Activated CD4-positive, alpha-beta T cell treated with anti-CD3 and anti-CD28 coated beads, Interleukin-10, Interleukin-2, amounts not matched to agents 100 ng/mL and 50 ng/mL, durations not matched to agents 16 hours and 8 hours (primary cell): ENCODE results near the gene GPR161.
"Not testable (repeated sequence)": the region's sequence is repeated elsewhere in the genome, so short reads cannot be mapped to it uniquely, and the experiment has no call there.

ENCODE experiments used
- DNase-seq: peaks from one replicate; pipeline ENCODE4 v3.0.0-alpha.2; 2020

GPR161 gene

DNA sequence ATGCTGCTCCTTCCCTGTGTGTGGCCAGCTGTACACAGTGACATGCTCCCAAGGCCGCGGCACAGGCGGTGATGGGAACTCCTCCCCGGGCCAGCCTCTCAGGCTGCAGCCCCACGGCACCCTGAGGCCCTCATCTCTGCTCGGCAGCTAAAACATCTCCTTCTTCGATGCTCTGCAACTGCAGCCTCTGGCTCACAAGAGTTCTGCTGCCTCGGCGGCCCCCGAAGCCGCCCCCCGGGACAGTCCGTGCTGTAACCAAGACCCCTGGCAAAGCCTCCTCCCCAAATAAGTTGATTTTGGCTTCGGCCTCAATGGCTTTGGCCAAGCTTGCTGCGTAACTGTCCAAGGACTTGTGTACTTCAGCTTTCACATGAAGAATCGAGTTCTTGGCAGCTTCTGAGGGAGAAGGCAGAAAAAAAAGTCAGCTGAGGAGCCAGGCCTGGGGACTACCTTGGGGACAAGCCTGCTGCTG is 51.3 kb downstream of the GPR161 start:
- no peak for DNase-seq

DNA sequence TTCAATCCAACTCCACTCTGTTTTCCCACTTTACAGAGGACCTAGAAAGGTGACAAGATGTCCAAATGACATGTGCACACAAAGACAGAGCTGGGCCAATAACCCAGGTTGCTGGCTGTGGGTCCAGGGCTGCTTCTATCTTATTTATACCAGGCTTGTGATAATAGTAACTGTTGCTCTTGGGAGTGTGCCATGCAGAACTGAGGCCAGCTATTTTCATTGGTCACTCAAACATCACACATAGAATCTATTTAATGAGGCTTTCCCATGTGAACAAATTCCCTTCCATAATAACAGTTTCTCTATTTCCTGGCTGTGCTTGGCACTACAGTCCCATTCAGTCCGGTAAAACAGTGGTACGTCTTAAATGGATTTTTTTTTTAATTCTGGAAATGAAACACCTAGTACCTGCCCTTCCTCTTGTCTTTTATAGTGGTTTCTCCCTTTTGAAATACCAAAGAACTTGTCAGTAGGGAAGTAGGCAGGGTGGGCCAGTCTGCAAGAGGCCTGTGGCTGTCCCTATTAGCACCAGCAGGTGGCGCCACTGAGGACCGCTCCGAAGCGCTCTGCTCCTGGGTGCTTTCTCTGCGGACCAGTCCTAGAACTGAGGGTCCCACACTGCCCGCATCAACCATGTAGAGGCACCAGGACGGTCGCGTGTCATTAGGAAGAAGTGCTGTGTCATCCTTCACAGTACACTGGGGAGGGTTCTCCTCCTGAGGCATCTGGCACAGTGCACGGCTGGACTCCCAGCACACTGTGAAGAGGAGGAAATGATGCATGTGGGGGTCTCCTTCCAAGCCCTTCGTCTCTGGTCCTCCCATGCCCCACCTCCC is 52.1 kb downstream of the GPR161 start:
- peak; percentile 68 for DNase-seq

DNA sequence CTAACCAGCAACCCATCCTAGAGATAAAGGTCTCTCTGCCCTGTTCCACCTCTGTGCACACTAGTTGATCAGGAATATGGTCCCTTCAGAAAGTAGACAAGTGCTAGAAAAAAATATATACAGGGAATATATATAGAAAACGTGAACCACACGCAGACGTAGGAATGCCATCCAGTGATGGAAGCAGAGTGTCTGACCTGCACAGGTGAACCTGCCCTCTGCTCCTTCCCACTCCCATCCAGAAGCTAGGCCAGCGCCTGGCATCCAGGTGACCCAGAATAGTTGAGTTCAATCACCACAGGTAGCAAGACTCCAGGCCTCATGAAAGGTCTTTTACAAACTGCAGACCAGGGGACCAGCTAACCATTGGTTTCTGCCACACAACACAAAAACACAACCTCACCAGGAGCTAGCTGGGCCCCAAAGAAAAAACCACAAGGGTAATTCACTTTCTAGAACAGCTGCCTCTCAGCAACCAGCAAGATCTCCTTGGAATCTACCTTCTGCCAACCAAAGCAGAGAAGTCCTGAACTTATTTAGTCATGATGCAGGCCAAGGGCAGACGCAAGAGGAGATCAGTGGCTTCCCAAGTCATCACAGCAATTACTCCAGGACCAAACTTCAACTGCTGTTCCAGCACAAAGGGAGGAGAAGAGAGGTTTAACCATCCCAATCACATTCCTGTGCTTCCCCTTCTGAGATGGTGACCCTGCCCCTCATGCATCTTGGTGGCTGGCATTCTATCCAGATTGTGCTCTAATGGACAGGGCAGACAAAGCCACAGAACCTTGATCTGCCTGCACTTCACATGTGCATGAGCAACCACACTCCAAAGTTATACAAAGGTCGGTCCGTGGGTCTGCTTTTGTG is 53.0 kb downstream of the GPR161 start:
- DNase-seq: no peak

DNA sequence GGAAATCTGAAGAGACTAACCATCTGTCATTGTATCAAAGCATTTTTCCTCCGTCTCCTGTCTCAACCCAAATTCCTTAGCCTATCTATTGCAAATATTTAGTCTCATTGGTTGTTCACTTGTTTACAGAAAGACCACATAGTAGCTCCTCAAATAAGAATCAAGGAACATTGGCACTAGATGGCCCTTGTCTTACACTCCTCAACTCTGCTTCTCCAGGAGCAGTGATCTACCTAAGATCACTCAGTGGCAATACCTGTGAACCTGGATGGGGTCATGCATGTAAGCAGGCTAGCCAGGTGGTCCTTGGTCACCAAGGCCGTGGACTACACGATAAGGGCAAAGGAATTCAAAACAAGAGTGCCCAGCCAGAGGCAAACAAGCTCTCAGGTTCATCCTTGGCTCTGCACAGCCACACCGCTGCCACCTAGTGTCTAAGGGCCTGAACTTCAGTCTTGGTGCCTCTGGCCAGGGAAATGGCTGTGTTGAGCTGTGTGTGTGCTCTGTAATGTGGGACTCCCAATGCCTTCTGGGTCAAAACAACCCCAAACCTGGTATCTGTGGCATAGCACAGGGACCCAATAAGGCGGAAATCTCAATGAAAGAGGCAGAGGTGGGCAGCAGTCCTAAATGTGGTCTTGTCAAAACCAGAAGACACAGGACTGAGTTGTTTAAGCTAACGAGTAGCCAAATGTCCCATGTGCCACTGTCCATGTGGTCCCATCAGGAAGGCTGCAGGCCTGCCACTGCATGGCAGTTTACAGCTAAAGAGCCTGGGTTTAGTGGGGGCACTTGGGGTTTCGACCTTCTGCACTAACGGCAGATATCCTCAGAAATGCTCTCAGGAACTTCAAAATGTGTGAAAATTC is 54.5 kb downstream of the GPR161 start:
- DNase-seq: peak; percentile 77

DNA sequence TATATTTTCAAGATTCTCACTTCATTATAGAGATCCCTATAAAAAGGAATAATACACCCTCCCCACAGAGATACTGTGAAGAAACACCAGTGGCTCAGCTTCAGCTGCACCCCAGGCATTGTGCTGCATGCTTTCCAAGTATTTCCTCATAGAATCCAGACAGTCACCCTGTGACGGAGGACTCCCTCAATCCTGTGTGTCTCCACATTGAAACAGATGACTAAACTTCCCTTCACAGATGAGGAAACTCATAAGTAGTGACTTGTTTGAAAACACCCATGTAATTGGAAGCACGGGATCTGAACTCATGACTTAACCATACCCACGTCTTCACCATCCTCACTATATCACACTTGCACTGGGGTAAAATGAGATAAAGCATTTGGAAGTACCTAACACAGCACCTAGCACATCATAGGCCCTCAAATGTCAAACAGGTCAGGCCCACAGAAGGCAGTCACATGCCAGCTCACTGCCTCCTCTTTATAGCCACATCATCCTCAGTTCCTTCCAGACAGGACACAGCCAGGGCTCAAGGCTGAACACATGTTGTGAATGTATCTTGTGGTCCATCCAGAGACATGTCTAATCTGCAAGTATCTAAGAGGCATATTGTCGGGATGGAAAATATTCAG is 55.2 kb downstream of the GPR161 start:
- DNase-seq: no peak

DNA sequence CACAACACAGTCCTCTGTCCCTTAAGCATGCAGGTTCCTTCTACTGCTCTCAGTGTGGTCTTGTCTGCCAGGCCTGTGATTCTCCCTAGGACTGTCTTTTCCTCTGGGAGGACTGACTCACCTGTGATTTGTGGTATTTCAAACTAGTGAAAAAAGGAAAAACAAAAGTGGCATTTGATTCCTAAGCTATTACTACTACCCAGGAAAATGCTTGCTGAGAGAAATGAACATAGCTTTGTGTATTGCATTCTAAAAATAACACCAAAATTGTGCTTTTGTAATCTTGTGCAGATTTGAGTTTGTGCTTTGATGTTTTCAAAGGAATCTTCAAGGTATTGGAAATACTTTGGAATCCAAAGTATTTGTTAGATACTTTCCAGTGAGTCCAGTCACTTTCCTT is 57.0 kb downstream of the GPR161 start:
- no peak for DNase-seq

DNA sequence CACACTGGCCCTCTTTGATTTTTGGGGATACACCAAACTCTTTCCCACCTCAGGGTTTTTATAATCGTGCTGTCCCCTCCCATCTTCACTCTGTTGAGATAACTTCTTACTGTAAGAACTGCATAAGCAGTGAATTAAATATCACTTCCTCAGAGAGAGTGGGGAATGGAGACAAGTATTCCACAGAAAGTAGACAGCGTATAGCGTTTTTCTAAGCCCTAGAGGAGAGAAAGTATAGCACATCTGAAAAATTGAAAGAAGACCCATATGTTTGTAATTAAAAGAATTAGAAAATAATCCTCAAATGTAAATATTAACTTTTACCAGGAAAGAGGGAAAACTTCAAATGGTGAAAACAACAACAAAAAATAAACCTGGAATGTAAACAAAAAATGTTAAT is 67.3 kb downstream of the GPR161 start:
- DNase-seq: no peak

DNA sequence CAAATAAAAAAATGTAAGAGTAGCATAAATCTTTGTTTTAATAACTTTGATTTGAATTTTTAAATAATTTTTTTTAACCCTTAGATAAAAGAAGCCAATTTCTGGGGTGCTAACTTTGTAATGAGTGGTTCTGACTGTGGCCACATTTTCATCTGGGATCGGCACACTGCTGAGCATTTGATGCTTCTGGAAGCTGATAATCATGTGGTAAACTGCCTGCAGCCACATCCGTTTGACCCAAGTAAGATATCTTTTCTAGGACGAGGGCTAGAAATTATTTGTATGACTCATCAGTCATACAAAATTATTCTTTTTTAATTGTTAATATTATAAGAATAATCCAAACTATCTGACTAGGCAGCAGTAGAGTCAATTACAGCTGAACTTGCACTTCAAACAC is 71.2 kb downstream of the GPR161 start:
- DNase-seq: no peak

DNA sequence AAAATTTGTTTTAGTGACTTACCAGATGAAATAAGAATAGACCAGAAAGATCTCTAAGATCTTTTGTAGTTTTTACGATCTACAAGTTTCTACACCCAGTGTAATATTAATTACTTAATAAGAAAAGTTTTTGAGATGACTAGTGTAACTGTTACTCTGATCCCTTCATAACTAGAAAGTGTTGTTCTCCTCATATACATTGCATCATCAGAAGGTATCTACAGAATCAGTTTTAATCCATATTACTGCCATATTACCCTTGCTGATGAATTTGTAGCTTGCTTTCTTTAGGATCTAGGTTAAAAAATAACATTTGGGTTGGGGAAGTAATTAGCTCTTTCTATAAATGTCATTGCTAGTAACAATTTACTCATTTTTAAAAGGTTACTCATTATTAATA is 72.5 kb downstream of the GPR161 start:
- DNase-seq: no peak

DNA sequence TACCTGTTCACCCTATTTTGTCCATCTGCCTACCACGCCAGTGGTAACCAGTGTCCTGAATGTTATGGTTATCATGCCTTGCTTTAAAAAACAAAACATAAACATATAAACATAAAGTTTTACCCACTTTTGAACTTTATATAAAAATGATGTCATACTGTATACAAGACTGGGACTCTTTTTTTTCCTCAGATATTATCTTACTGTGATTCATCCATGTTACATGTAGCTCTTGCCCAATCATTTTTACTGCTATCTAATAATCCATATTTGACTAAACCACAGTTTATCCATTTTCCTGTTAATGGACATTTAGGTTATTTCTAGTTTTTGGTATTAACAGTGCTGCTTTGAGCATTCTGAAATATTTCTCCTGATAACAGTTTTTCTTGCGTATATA is 78.8 kb downstream of the GPR161 start:
- DNase-seq: no peak

DNA sequence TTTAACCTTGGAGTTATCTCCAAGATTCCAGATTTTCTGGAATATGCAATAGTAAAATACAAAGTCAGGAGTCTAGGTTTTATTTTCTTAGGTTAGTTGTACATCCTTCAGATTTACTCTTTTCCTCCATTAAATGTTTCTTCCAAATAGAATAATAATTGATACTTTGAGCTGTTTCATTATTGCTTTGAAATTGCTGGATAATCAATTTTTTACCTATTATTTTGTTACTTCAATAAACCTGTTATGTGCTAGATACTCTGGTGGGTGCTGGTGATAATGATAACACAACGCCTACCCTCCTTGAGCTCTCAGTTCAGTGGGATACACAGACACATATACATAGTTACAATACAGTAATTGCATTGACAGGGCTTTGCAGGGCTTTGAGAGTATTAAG is 79.4 kb downstream of the GPR161 start:
- DNase-seq: no peak

DNA sequence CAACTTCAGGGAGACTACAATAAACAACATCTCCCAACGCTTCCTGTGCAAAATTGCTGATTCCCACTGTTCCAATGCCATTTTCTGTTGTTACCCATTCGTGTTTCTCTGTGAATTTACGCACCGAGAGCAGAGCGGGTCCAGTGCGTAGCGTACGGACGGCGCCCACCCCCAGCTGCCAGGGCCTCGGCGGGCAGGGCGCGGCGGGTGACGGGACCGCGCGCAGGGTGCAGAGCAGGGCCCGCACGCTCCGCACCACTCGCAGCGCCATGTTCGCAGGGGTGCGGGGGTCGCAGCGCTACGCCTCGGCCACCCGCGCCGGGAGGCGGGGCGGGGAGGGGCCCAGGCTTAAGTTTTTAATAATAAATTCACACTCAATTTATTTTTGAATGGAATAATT is 80.6 kb downstream of the GPR161 start:
- not testable (repeated sequence) for DNase-seq

DNA sequence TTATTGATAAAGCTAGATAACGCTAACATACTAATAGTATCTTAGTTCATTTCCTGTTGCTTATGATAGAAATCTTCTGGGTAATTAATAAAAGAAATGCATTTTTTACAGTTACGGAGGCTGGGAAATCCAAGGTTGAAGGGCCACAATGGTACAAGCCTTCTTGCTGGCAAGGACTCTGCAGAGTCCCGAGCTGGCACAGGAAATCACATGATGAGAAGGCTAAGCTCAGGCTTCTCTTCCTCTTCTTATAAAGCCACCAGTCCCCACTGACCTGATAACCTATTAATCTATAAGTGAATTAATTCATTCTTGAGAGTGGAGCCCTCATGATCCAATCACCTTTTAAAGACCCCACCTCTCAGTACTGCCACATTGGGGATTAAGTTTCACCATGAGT is 82.6 kb downstream of the GPR161 start:
- DNase-seq: no peak

DNA sequence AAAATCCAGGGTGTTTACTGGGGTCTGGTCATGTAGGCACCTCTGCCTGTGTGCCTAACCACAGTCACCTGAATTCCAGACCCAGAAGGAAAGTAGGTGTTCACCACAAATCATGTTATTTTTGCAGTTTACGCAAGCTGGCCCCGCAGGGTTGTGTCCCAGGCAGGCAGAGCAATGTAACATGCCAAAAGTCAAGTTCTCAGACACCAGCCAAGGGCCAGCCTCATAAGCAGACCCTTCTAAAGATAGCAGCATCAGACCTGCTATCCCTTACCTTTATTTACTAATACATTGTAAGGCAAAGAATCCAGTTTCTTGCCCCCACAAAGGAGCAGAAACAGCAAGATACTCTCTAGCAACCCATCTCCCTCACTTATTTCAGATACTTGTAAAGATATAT is 83.0 kb downstream of the GPR161 start:
- DNase-seq: no peak

DNA sequence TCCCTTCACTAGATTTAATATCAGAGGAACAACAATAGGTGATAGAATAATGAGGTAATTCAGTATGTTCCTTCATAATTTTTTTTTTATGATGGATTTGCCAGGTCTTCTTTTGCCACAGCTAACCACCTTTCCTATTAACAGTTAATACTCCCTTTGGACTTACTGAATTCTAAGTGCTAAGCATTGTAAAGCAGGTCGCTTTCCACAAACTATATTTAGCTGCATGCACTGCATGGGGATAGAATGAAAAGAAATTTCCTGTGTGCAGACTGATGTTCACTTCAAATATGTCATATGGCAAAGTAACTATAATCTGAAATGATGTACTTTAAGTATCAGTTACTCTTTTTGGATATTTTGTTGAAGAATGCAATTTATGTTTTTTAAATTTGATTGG is 85.8 kb downstream of the GPR161 start:
- DNase-seq: no peak

DNA sequence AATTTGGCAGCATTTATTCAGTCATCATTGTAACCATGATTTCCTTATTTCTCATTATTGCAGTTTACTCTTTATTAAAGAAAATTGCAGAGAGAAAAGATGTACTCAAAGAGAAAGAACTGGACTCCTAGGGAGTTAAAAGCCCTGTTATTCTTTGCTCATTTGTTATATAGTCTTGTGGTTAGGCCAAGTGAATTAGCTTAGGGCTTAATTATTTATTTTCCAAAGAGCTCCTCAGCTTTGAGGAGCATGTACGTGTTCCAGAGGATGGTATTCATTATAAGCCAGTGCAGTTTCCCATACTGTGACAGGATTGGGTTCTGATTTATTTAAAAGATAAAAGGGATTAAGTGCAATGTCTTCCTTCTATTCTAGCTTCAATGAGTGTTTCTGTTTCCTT is 86.4 kb downstream of the GPR161 start:
- DNase-seq: no peak

DNA sequence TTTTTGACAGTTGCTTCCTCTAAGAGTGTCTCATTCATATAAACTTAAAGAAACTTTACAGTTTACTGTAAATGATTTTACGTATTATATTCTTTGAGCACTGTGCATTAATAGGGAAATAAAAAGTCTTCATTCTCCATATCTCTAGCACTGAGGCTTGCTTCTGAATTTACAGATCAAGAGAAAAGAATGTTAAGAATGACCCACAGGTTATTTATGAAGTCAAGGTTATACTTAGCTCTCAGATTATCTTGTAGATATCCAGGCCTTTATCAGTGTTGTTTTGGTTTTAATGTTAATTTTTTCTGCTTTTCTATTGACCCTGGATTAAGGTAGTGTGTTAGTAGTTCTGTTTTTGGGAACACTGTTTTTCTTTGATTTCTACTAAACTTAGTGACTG is 91.4 kb downstream of the GPR161 start:
- no peak for DNase-seq

DNA sequence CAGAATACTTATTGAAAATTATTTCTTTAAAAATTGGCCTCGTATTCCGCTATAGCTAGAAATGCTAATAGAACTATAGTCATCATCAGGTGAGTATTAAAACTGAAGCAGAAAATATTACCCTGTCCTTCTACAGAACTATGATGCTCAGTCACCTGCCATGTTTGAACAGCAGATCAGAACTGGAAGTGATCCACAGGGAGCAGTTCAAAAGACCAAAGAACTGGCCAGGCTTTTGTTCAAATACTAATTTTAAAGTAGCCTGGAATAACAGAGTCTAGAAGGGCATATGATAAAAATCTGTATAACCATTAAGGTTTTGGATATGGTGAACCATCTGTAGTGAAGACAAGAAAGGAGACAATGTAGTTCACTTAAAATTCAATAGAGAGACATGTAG is 94.4 kb downstream of the GPR161 start:
- DNase-seq: no peak

DNA sequence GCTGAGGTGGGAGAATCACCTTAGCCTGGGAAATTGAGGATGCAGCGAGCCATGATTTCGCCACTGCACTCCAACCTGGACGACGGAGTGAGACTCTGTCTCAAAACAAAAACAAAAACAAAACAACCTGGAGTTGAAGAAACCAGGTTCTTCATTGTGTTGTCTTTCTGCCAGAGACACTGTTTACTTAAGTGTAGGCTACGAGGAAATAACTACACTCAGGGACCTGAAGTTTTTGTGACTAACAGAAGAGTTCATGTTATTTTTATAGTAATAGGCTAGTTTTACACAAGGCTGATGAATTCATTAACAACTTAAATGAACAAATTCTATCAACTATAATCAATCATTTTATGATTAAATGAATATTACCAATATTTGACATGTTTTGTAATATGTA is 101.4 kb downstream of the GPR161 start:
- no peak for DNase-seq

DNA sequence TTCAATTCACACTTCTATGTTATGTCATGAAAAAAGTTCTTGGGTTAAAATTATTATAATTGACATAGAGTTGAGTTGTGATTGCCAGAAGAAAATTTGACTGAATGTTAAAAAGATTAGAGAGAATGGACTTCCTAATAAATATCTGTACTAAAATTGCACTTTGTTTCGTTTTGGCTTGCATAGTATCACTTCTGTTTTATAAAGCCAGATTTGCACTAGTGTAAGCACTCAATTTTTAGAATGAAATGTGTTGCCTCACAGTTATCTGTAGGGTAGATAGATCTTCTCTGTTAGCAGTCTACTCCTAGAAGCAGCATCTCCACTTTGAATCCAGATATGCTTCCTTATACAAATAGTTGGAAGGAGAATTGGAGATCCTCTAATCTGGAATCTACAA is 104.7 kb downstream of the GPR161 start:
- DNase-seq: no peak

DNA sequence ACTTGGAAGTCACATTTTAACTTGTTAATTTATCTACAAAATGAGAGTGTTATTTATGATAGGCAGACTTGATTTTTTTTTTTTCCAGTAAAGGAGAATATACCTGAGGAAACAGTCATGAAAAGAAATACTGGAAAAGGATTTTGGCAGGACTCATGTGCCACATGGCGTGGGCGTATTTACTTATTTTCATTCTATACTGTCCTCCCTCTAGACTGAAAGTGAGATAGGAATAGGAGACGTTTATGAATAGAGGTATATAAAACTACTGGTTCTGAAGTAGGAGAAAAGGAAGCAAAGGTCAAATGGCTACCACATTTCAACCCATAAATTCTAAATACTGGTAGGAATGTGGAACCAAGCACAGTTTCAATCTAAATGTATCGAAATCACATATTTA is 105.1 kb downstream of the GPR161 start:
- no peak for DNase-seq

DNA sequence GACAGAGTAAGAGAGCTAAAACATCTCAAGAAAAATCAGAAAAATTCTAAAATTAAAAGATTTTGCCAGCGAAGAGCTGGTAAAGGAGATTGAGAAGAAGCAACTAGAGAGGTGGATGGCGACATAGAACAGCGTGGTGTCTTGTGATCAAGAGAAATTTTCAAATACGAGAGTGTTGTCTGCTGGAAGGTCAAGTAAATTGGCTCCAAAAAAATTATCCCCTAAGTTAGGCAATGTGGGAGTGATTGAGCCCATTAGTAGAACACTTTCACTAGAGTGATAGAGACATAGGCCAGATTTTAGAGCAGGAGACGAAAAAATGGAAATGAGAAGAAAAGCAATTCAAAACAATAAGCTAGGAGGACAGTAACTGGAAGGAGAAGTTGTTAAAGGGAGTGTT is 105.5 kb downstream of the GPR161 start:
- no peak for DNase-seq
